Peyer's patch (tissue), 4 donors: ENCODE measurements around the gene MSI2.

ENCODE experiments used
- POLR2A ChIP-seq, 2 donors: fragments of 450-650 bp; IDR thresholded peaks; one replicate each; pipeline ENCODE4 v1.5.1; 2017; ENCODE audit warnings: antibody characterized with exemption in 2 of 2, mild to moderate bottlenecking in 2 of 2, moderate library complexity in 2 of 2
- TF ChIP-seq, protein P1 (sequence below), 6 experiments: fragments of 450-650 bp in 4 of 6; fragments of 200-600 bp in 2 of 6; sonication (generic) in 1 of 6; IDR thresholded peaks; one replicate each; pipeline ENCODE4 v1.5.1; 2017 to 2019; ENCODE audit warnings: antibody characterized with exemption in 6 of 6, mild to moderate bottlenecking in 3 of 6, moderate library complexity in 1 of 6

DNA sequence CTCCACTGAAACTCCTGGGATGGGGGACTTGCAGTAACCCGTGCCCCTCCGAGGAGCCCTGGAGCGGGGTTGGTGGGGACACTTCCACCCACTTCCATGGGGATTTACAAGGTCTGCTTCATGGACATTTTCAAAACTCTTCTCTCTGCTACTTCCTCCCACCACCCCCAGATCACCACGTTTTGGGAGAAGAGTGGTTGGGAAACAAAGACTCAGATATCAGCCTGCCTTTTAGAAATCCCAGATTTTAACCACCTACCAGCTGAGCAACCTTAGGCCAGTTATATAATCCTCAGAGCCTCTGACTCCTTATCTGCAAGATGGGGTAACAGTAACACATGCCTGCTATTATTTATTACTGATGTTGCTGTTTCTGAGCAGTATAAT lies 304.0 kb downstream of the MSI2 start:
- TF ChIP-seq, protein P1, sequence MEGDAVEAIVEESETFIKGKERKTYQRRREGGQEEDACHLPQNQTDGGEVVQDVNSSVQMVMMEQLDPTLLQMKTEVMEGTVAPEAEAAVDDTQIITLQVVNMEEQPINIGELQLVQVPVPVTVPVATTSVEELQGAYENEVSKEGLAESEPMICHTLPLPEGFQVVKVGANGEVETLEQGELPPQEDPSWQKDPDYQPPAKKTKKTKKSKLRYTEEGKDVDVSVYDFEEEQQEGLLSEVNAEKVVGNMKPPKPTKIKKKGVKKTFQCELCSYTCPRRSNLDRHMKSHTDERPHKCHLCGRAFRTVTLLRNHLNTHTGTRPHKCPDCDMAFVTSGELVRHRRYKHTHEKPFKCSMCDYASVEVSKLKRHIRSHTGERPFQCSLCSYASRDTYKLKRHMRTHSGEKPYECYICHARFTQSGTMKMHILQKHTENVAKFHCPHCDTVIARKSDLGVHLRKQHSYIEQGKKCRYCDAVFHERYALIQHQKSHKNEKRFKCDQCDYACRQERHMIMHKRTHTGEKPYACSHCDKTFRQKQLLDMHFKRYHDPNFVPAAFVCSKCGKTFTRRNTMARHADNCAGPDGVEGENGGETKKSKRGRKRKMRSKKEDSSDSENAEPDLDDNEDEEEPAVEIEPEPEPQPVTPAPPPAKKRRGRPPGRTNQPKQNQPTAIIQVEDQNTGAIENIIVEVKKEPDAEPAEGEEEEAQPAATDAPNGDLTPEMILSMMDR (IDR thresholded peaks at IDR 0.05) = no peak
- no peak for TF ChIP-seq POLR2A (IDR thresholded peaks at IDR 0.05)
